B cell (primary cell): ENCODE results near the gene TMEM86A.

Experiments
- CTCF ChIP-seq: fragments of 200-600 bp; IDR thresholded peaks from one replicate; pipeline ENCODE4 v1.8.0; 2022; ENCODE audit warnings: antibody characterized with exemption, mild to moderate bottlenecking
- EZH2 ChIP-seq: IDR thresholded peaks from 2 replicates; pipeline ENCODE4 v1.6.1; 2012; ENCODE audit warnings: borderline replicate concordance, low read depth, mild to moderate bottlenecking, moderate library complexity, low read length; ENCODE audit not compliant: insufficient read depth, poor library complexity, severe bottlenecking

GRCh38 chr11:18669219-18669596, 29.4 kb upstream of the TMEM86A start:
- TF ChIP-seq CTCF (no peak), EZH2 (no peak)
